GM12872 (cell line): ENCODE results near the gene ADRM1.

ENCODE experiments used
- CTCF ChIP-seq: IDR thresholded peaks from 3 replicates; pipeline ENCODE4 v1.5.1; 2011; ENCODE audit warnings: low read depth, mild to moderate bottlenecking, low read length, moderate library complexity; ENCODE audit not compliant: insufficient read depth

The ADRM1 gene

GRCh38 chr20:62336329-62336728 is 33.5 kb downstream of the ADRM1 start:
- TF ChIP-seq CTCF = no peak

GRCh38 chr20:62336775-62337557 is 34.2 kb downstream of the ADRM1 start:
- no peak for TF ChIP-seq CTCF

- TF ChIP-seq CTCF = no peak
Observed at GRCh38 chr20:62337558-62338293, 34.9 kb downstream of the ADRM1 start.

GRCh38 chr20:62338294-62338620 is 35.5 kb downstream of the ADRM1 start:
- no peak for TF ChIP-seq CTCF

GRCh38 chr20:62339647-62340062 is 36.9 kb downstream of the ADRM1 start:
- no peak for TF ChIP-seq CTCF

GRCh38 chr20:62342910-62343309 is 40.1 kb downstream of the ADRM1 start:
- no peak for TF ChIP-seq CTCF

GRCh38 chr20:62344092-62344491 is 41.3 kb downstream of the ADRM1 start:
- no peak for TF ChIP-seq CTCF
